ENCODE measurements around the gene FAM163B.
"Not testable (repeated sequence)": the region's sequence is repeated elsewhere in the genome, so short reads cannot be mapped to it uniquely, and the experiment has no call there.

Gene FAM163B

DNA sequence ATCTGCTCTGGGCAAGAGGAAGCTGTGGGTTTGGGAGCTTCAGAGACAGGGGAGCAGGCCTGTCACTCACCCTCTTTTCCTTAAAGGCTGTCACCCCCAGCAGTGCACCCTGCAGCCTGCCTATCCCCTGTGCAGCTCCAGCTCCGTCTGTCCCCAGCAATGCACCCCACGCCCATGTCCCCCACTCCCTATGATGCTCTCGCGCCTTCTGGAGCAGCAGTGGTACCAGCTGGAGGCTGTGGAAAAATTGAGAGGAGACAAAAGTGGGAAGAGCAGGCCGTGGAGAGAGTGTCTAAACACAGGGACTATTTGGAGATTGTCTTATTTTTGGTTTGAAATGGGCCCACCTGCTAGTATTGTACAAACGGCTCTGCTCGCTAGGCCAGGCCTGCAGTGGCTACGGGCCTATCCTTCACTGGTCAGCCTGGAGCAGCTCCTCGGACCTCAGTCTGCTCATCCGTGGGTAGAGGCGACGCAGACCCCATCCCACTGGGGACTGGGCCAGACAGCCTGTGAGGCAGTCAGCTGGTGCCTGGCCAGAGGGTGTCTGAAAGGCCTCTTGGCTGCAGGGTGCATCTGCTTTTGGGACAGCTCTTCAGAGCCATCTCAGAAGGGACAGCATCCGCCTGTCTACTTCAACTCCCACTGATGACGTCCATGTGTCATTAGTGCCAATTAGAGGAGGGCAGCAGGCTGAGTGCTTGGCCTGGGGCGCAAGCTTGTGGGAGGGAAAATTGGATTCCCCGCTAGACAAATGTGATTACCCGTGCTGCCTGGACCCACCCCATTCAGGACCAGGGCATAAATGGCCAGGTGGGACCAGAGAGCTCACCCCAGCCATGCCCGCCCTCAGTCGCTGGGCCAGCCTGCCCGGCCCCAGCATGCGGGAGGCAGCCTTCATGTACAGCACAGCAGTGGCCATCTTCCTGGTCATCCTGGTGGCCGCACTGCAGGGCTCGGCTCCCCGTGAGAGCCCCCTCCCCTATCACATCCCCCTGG lies 26.6 kb upstream of the FAM163B start, which contains the start of gene DBH:
Gene DBH, plus strand, starts transcription at position 831 of the 999 bp plus-strand sequence. Its CDS starts 9 bp downstream, at position 840.
- no peaks in the 10 kb centered on the region for H3K36me3 Mint-ChIP-seq (ENCODE audit: insufficient read depth)
- H3K27ac Mint-ChIP-seq (ENCODE audit: low read depth): no peak within 1 kb of the TSS
- H3K9me3 Mint-ChIP-seq: no peaks in the 10 kb centered on the region
- ATAC-seq (replicated peaks; ENCODE audit: extremely low read depth, poor library complexity, severe bottlenecking) (no peak), DNase-seq (ENCODE audit: low spot score in 2 of 2) (no peak)
- H3K4me3 Mint-ChIP-seq: no peak within 1 kb of the TSS
- no peaks in the 10 kb centered on the region for H3K4me1 Mint-ChIP-seq
- H3K27me3 Mint-ChIP-seq: peaks cover 11% of the 10 kb centered on the region

GRCh38 chr9:133635098-133635497 lies 25.9 kb upstream of the FAM163B start:
- DNase-seq (ENCODE audit: low spot score in 2 of 2): no peak
- ATAC-seq (replicated peaks; ENCODE audit: extremely low read depth, poor library complexity, severe bottlenecking): no peak
- no peaks in the 10 kb centered on the region for H3K9me3 Mint-ChIP-seq
- no peaks in the 10 kb centered on the region for H3K4me1 Mint-ChIP-seq
- H3K4me3 Mint-ChIP-seq: no peak overlapping the region
- H3K27me3 Mint-ChIP-seq: peaks cover 10% of the 10 kb centered on the region
- H3K27ac Mint-ChIP-seq (ENCODE audit: low read depth): no peak overlapping the region
- no peaks in the 10 kb centered on the region for H3K36me3 Mint-ChIP-seq (ENCODE audit: insufficient read depth)

GRCh38 chr9:133634081-133634691 lies 25.0 kb upstream of the FAM163B start:
- no peak for ATAC-seq (replicated peaks; ENCODE audit: extremely low read depth, poor library complexity, severe bottlenecking)
- Mint-ChIP-seq H3K27me3 (peaks cover 10% of the 10 kb centered on the region), H3K4me3 (no peak overlapping the region), H3K27ac (ENCODE audit: low read depth) (no peak overlapping the region), H3K9me3 (no peaks in the 10 kb centered on the region), H3K4me1 (no peaks in the 10 kb centered on the region), H3K36me3 (ENCODE audit: insufficient read depth) (no peaks in the 10 kb centered on the region)
- no peak for DNase-seq (ENCODE audit: low spot score in 2 of 2)

GRCh38 chr9:133633681-133634080 lies 24.5 kb upstream of the FAM163B start:
- Mint-ChIP-seq H3K9me3 (no peaks in the 10 kb centered on the region), H3K27ac (ENCODE audit: low read depth) (no peak overlapping the region), H3K36me3 (ENCODE audit: insufficient read depth) (no peaks in the 10 kb centered on the region), H3K4me1 (no peaks in the 10 kb centered on the region), H3K27me3 (peaks cover 10% of the 10 kb centered on the region), H3K4me3 (no peak overlapping the region)
- no peak for DNase-seq (ENCODE audit: low spot score in 2 of 2)
- ATAC-seq (replicated peaks; ENCODE audit: extremely low read depth, poor library complexity, severe bottlenecking): no peak

GRCh38 chr9:133632806-133633680 lies 23.9 kb upstream of the FAM163B start:
- H3K4me1 Mint-ChIP-seq: no peaks in the 10 kb centered on the region
- H3K27ac Mint-ChIP-seq (ENCODE audit: low read depth): no peak overlapping the region
- H3K4me3 Mint-ChIP-seq: no peak overlapping the region
- no peaks in the 10 kb centered on the region for H3K9me3 Mint-ChIP-seq
- H3K36me3 Mint-ChIP-seq (ENCODE audit: insufficient read depth): no peaks in the 10 kb centered on the region
- peaks cover 10% of the 10 kb centered on the region for H3K27me3 Mint-ChIP-seq
- no peak for ATAC-seq (replicated peaks; ENCODE audit: extremely low read depth, poor library complexity, severe bottlenecking)
- DNase-seq (ENCODE audit: low spot score in 2 of 2): no peak

DNA sequence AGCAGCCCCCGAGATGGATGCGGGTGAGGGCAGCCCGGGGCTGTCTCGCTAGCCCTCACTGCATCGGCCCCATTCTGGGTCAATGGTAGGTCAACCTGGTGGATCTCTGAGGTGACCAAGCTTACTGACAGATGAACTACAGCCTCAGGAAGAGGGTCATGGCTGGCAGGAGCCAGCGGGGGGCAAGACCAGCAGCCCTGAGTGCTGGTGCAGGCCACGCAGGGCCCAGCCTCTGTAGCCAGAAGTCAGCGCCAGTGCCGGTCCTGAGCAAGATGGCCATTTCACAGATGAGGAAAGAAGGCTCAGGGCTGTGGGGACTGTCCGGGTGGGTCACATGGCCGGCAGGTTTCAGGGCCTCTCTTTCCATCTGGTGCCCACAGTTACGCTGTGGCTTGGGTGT lies 21.9 kb upstream of the FAM163B start:
- Mint-ChIP-seq H3K4me1 (no peaks in the 10 kb centered on the region), H3K36me3 (ENCODE audit: insufficient read depth) (no peaks in the 10 kb centered on the region), H3K27ac (ENCODE audit: low read depth) (no peak overlapping the region), H3K4me3 (no peak overlapping the region), H3K9me3 (peaks cover 7% of the 10 kb centered on the region), H3K27me3 (peaks cover 10% of the 10 kb centered on the region)
- DNase-seq (ENCODE audit: low spot score in 2 of 2) (no peak), ATAC-seq (replicated peaks; ENCODE audit: extremely low read depth, poor library complexity, severe bottlenecking) (no peak)

DNA sequence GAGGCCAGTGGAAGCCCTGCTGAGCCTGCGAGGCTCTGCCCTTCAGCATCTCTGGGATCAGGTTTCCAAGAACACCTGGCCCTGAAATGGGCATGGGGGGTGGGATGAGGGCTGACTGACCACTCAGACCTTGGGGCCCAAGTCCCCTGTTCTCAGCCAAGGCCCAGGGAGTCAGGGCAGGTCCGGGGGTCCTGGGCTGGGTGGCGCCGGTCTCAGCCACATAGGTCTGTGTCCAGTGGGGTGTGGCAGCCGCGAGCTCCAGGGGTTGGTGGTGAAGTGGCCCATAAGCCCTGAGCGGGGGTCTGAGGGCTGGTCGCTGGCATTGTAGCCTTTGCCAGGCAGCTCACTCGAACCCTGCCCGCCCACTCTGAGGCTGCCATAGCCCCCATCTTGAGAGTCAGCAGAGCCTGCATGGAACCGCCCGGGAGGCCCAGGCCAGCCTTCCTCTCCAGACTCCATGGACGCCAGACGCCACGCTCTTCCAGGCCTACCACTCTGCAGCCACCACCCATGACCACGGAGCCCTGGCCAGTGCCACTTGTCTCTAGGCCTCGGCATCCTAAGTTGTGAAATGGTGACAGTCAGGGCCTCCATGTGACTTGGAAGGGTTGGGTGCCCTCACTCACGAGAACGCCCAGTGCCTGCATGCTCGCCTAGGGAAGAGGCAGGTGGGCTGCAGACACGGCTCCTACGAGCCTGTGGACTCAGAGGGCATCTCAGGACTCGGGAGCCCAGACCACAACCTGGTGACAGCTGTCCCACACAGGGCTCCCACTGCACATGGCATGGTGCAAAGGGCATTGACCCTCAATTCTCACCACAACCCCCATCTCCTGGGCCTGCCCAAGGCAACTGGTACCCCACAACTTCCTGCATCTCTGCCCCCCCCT lies 20.3 kb upstream of the FAM163B start:
- no peak overlapping the region for H3K4me3 Mint-ChIP-seq
- no peaks in the 10 kb centered on the region for H3K36me3 Mint-ChIP-seq (ENCODE audit: insufficient read depth)
- no peaks in the 10 kb centered on the region for H3K4me1 Mint-ChIP-seq
- H3K27ac Mint-ChIP-seq (ENCODE audit: low read depth): no peak overlapping the region
- H3K9me3 Mint-ChIP-seq: peaks cover 9% of the 10 kb centered on the region
- peaks cover 10% of the 10 kb centered on the region for H3K27me3 Mint-ChIP-seq
- no peak for ATAC-seq (replicated peaks; ENCODE audit: extremely low read depth, poor library complexity, severe bottlenecking)
- no peak for DNase-seq (ENCODE audit: low spot score in 2 of 2)

GRCh38 chr9:133628766-133629165 lies 19.6 kb upstream of the FAM163B start:
- ATAC-seq (replicated peaks; ENCODE audit: extremely low read depth, poor library complexity, severe bottlenecking) (no peak), DNase-seq (ENCODE audit: low spot score in 2 of 2) (no peak)
- Mint-ChIP-seq H3K4me3 (no peak overlapping the region), H3K36me3 (ENCODE audit: insufficient read depth) (no peaks in the 10 kb centered on the region), H3K27ac (ENCODE audit: low read depth) (no peak overlapping the region), H3K9me3 (peaks cover 9% of the 10 kb centered on the region), H3K27me3 (peaks cover 10% of the 10 kb centered on the region), H3K4me1 (no peaks in the 10 kb centered on the region)

DNA sequence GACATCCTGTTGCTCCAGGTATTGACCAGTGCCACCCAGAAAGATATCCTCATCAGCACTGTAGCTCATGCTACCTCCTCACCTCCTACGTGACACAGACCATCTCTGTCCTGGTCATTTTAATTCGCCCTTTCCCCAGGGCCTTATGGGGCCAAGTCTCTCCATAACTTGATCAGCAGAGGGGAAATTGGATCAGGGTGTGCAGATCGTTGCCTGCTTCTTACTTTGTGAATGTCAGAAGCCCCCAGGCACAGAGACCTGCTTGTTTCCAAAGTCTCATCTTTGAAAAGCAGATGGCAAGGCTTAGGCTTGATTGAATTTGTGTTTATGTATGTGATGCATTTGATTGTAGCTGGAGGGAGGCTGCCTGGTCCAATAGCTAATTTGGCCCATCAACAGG lies 18.2 kb upstream of the FAM163B start:
- H3K36me3 Mint-ChIP-seq (ENCODE audit: insufficient read depth): no peaks in the 10 kb centered on the region
- DNase-seq (ENCODE audit: low spot score in 2 of 2) (no peak), ATAC-seq (replicated peaks; ENCODE audit: extremely low read depth, poor library complexity, severe bottlenecking) (no peak)
- no peaks in the 10 kb centered on the region for H3K4me1 Mint-ChIP-seq
- H3K27ac Mint-ChIP-seq (ENCODE audit: low read depth): no peak overlapping the region
- H3K27me3 Mint-ChIP-seq: peaks cover 10% of the 10 kb centered on the region
- no peak overlapping the region for H3K4me3 Mint-ChIP-seq
- peaks cover 9% of the 10 kb centered on the region for H3K9me3 Mint-ChIP-seq

- H3K27ac Mint-ChIP-seq (ENCODE audit: low read depth); DNase-seq (ENCODE audit: low spot score in 2 of 2); H3K27me3 Mint-ChIP-seq; H3K4me1 Mint-ChIP-seq; H3K4me3 Mint-ChIP-seq; H3K36me3 Mint-ChIP-seq (ENCODE audit: insufficient read depth); ATAC-seq (replicated peaks; ENCODE audit: extremely low read depth, poor library complexity, severe bottlenecking); H3K9me3 Mint-ChIP-seq: not testable (repeated sequence)
Observed at GRCh38 chr9:133626008-133626407, 16.8 kb upstream of the FAM163B start.

DNA sequence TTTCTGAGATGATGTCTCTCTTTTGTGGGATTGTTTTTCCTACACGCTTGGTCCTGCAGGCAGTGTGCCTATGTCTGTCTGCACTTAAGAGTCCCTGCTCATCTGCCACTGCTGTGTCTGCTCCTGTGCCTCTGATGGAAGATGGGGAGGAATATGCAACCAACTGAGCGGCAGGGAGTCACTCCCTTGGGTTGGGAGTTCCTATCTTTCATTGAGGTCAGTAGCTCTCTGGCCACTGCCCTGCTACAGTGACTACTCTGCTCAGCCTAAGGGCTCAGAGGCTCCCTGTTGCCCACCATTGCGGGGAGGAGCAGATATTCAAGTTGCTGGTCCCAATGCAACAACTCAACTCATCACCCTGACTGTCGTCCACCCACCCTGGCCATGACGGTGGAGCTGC lies 13.4 kb upstream of the FAM163B start:
- no peak overlapping the region for H3K4me3 Mint-ChIP-seq
- no peaks in the 10 kb centered on the region for H3K27me3 Mint-ChIP-seq
- H3K4me1 Mint-ChIP-seq: peaks cover 29% of the 10 kb centered on the region
- H3K9me3 Mint-ChIP-seq: peaks cover 9% of the 10 kb centered on the region
- H3K27ac Mint-ChIP-seq (ENCODE audit: low read depth): peak overlapping the region; percentile 70
- ATAC-seq (replicated peaks; ENCODE audit: extremely low read depth, poor library complexity, severe bottlenecking): no peak
- DNase-seq (ENCODE audit: low spot score in 2 of 2): no peak
- peaks cover 4% of the 10 kb centered on the region for H3K36me3 Mint-ChIP-seq (ENCODE audit: insufficient read depth)
